Calu3 (cell line): Measurements from ENCODE around the gene TRIO. TPM values are rescaled to one million over a fixed set of nuclear protein-coding genes. Genes with fewer than 3 reads are reported as not detected.

ENCODE experiments used
- BruUV-seq: library from RNA; stranded (reverse); fragments of 400-500 nt; replicated peaks from 2 replicates; lab custom pipeline; 2021; lab: Mats Ljungman, UMichigan
- CTCF ChIA-PET: fragments of 300-600 bp; sonication (Branson Sonifier 250); formaldehyde crosslinking; loops from one replicate; lab custom pipeline; 2022; ENCODE audit warnings: antibody characterized with exemption; lab: Charles Lee
- DNase-seq: peaks from one replicate; pipeline ENCODE4 v3.0.0; 2022
- H3K27ac Mint-ChIP-seq: one replicate; pipeline ENCODE4 v1.8.0; 2022; ENCODE audit warnings: mixed read lengths; ENCODE audit not compliant: unreplicated experiment
- H3K27me3 Mint-ChIP-seq: one replicate; pipeline ENCODE4 v1.8.0; 2022; ENCODE audit warnings: mixed read lengths; ENCODE audit not compliant: unreplicated experiment
- H3K36me3 Mint-ChIP-seq: one replicate; pipeline ENCODE4 v1.8.0; 2022; ENCODE audit warnings: mild to moderate bottlenecking, moderate library complexity, mixed read lengths; ENCODE audit not compliant: insufficient read depth, unreplicated experiment
- H3K4me1 Mint-ChIP-seq: one replicate; pipeline ENCODE4 v1.8.0; 2022; ENCODE audit warnings: mild to moderate bottlenecking, low read depth, mixed read lengths; ENCODE audit not compliant: unreplicated experiment
- H3K4me3 Mint-ChIP-seq: one replicate; pipeline ENCODE4 v1.8.0; 2022; ENCODE audit warnings: mild to moderate bottlenecking, low read depth, moderate library complexity, mixed read lengths; ENCODE audit not compliant: unreplicated experiment
- H3K9me3 Mint-ChIP-seq: one replicate; pipeline ENCODE4 v1.8.0; 2022; ENCODE audit warnings: low read depth, mixed read lengths; ENCODE audit not compliant: unreplicated experiment
- intact Hi-C: fragments of 100-400 bp; cut with micrococcal nuclease; formaldehyde crosslinking; loops from one replicate; pipeline ENCODE4 v1.10.0; 2022; ENCODE audit not compliant: unreplicated experiment
- total RNA-seq: library from RNA; stranded (reverse); gene quantifications from 2 replicates; pipeline ENCODE4 v1.2.3, GENCODE V29; 2022
- TF ChIP-seq, protein P1 (sequence below): fragments of 200-600 bp; IDR thresholded peaks from one replicate; pipeline ENCODE4 v1.8.0; 2022; ENCODE audit warnings: antibody characterized with exemption; ENCODE audit not compliant: unreplicated experiment

TRIO gene
- total RNA-seq, 1 experiment from 2014 or later = 183 TPM

DNA sequence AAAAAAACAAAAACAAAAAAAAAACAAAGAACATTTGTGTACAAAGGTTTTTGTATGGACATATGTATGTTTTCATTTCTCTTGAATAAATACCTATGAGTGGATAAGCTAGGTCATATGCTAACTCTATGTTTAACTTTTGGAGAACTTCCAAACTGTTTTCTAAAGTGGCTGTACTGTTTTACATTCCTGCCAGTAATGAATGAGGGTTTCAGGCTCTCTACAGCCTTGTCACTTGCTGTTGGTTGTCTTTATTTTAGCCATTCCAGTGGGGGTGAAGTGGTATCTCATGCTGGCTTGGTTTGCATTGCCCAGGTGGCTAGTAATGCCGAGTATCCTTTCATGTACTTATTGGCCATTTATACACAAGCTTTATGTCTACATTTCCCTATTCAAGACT, 9.1 kb upstream of the TRIO start:
- intact Hi-C loops = no loop called here
- TF ChIP-seq, protein P1, sequence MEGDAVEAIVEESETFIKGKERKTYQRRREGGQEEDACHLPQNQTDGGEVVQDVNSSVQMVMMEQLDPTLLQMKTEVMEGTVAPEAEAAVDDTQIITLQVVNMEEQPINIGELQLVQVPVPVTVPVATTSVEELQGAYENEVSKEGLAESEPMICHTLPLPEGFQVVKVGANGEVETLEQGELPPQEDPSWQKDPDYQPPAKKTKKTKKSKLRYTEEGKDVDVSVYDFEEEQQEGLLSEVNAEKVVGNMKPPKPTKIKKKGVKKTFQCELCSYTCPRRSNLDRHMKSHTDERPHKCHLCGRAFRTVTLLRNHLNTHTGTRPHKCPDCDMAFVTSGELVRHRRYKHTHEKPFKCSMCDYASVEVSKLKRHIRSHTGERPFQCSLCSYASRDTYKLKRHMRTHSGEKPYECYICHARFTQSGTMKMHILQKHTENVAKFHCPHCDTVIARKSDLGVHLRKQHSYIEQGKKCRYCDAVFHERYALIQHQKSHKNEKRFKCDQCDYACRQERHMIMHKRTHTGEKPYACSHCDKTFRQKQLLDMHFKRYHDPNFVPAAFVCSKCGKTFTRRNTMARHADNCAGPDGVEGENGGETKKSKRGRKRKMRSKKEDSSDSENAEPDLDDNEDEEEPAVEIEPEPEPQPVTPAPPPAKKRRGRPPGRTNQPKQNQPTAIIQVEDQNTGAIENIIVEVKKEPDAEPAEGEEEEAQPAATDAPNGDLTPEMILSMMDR = no peak
- peaks cover 2% of the 10 kb centered on the region for H3K9me3 Mint-ChIP-seq
- no peak overlapping the region for H3K27ac Mint-ChIP-seq
- BruUV-seq = no TSS peak
- no peaks in the 10 kb centered on the region for H3K4me1 Mint-ChIP-seq
- no peaks in the 10 kb centered on the region for H3K36me3 Mint-ChIP-seq
- CTCF ChIA-PET = no interaction called here
- no peak for DNase-seq
- H3K4me3 Mint-ChIP-seq = no peak overlapping the region
- H3K27me3 Mint-ChIP-seq = peaks cover 29% of the 10 kb centered on the region

DNA sequence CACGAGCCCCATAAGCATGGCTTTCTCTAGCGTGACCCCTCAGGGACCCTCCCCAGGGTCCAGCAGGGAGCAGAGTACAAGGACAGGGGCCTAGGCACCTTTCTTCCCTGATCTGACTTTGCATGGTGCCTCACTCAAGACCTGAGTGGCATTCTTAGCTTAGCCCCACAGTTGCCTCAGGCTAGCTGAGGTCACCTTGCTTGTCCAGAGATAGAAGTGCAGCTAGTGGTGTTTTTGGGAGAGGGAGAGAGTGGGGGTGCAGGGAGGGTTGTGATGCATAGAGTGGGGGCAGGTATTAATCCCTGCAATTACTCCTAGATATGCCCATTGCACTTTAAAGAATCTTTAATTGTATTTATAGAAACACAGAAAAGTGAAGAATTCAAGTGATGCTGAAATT, 8.4 kb upstream of the TRIO start:
- peaks cover 27% of the 10 kb centered on the region for H3K27me3 Mint-ChIP-seq
- no peak for DNase-seq
- H3K4me1 Mint-ChIP-seq = no peaks in the 10 kb centered on the region
- no peak overlapping the region for H3K4me3 Mint-ChIP-seq
- peaks cover 2% of the 10 kb centered on the region for H3K9me3 Mint-ChIP-seq
- no peak overlapping the region for H3K27ac Mint-ChIP-seq
- no TSS peak for BruUV-seq
- CTCF ChIA-PET = no interaction called here
- TF ChIP-seq, protein P1 = no peak
- intact Hi-C loops = no loop called here
- H3K36me3 Mint-ChIP-seq = no peaks in the 10 kb centered on the region

DNA sequence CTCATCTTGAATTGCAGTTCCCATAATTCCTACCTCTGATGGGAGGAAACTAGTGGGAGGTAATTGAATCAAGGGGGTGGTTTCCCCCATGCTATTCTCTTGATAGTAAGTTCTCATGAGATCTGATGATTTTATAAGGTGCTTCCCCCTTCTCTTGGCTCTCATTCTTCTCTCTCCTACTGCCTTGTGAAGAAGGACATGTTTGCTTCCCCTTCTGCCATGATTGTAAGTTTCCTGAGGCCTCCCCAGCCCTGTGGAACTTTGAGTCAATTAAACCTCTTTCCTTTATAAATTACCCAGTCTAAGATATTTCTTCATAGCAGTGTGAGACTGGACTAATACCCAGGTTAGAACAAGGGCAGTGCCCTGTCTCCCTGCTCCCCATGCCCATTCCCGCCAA, 7.5 kb upstream of the TRIO start:
- no peaks in the 10 kb centered on the region for H3K36me3 Mint-ChIP-seq
- H3K27ac Mint-ChIP-seq = no peak overlapping the region
- peaks cover 19% of the 10 kb centered on the region for H3K27me3 Mint-ChIP-seq
- H3K4me1 Mint-ChIP-seq = no peaks in the 10 kb centered on the region
- H3K4me3 Mint-ChIP-seq = no peak overlapping the region
- H3K9me3 Mint-ChIP-seq = peaks cover 2% of the 10 kb centered on the region
- DNase-seq = no peak
- no TSS peak for BruUV-seq
- intact Hi-C loops = no loop called here
- CTCF ChIA-PET = no interaction called here
- TF ChIP-seq, protein P1 = no peak

DNA sequence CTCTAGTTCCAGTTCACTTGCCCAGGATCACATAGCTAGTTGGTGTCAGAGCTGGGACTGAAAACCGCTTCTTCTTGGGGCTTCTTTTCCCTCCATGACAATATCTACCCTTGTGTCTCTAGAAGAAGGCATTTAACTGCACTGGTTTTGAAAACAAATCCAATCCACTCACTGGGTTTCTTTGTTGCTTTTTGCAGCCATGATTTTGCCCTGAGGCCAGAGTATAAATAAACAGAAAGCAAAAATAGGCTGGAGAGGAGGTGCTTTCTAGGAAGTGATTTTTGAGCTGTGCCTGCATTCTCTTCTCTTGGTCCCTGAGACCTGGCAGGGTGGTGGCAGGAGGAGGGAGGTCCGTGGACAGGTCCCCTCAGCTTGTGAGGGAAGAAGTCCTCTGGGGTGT, 6.9 kb upstream of the TRIO start:
- Mint-ChIP-seq H3K27ac (no peak overlapping the region), H3K27me3 (peaks cover 18% of the 10 kb centered on the region), H3K9me3 (peaks cover 2% of the 10 kb centered on the region), H3K4me3 (no peak overlapping the region), H3K36me3 (no peaks in the 10 kb centered on the region), H3K4me1 (no peaks in the 10 kb centered on the region)
- TF ChIP-seq, protein P1 = no peak
- intact Hi-C loops = no loop called here
- CTCF ChIA-PET = no interaction called here
- BruUV-seq = no TSS peak
- DNase-seq = no peak
